ENCODE data around the gene BMP2K.
"Not testable (repeated sequence)": the region's sequence is repeated elsewhere in the genome, so short reads cannot be mapped to it uniquely, and the experiment has no call there.

DNA sequence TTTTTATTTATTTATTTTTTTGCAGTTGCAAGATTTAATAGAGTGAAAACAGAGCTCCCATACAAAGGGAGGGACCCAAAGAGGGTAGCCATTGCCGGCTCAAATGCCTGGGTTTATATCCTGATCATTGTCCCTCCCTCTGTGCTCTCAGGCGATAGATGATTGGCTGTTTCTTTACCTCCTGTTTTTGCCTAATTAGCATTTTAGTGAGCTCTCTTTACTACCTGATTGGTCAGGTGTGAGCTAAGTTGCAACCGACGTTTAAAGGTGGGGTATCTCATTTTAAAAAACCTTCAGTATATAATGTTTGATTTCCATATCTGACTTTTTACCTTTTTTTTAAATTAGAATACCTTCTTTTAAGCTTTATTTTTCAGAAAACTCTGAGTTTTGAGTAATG lies 64.1 kb downstream of the BMP2K start:
- TF ChIP-seq, protein P1, sequence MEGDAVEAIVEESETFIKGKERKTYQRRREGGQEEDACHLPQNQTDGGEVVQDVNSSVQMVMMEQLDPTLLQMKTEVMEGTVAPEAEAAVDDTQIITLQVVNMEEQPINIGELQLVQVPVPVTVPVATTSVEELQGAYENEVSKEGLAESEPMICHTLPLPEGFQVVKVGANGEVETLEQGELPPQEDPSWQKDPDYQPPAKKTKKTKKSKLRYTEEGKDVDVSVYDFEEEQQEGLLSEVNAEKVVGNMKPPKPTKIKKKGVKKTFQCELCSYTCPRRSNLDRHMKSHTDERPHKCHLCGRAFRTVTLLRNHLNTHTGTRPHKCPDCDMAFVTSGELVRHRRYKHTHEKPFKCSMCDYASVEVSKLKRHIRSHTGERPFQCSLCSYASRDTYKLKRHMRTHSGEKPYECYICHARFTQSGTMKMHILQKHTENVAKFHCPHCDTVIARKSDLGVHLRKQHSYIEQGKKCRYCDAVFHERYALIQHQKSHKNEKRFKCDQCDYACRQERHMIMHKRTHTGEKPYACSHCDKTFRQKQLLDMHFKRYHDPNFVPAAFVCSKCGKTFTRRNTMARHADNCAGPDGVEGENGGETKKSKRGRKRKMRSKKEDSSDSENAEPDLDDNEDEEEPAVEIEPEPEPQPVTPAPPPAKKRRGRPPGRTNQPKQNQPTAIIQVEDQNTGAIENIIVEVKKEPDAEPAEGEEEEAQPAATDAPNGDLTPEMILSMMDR (IDR thresholded peaks at IDR 0.05), result not testable (repeated sequence)
- not testable (repeated sequence) for TF ChIP-seq POLR2A, POLR2AphosphoS5 (IDR thresholded peaks at IDR 0.05)
